ENCODE results near the gene PALS1.

DNA sequence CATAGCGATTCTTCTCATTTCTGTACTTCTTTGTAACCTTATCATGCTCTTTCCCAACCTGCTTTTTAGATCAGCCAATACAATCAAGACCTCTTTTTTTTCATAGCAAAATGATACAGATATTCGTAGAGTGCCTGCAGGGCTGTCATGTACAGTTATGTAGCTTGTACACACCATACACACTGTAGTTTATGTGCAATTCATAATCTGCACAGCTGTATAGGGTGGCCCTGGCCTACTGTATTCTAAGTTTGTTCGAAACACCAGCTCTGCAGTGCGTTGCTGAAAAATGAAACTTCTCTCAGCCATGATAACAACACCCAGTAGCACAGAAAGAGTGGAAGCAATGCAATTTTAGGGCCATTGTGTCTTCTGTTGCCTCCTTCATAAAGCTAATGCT, 15.7 kb upstream of the PALS1 start:
- TF ChIP-seq, protein P1, sequence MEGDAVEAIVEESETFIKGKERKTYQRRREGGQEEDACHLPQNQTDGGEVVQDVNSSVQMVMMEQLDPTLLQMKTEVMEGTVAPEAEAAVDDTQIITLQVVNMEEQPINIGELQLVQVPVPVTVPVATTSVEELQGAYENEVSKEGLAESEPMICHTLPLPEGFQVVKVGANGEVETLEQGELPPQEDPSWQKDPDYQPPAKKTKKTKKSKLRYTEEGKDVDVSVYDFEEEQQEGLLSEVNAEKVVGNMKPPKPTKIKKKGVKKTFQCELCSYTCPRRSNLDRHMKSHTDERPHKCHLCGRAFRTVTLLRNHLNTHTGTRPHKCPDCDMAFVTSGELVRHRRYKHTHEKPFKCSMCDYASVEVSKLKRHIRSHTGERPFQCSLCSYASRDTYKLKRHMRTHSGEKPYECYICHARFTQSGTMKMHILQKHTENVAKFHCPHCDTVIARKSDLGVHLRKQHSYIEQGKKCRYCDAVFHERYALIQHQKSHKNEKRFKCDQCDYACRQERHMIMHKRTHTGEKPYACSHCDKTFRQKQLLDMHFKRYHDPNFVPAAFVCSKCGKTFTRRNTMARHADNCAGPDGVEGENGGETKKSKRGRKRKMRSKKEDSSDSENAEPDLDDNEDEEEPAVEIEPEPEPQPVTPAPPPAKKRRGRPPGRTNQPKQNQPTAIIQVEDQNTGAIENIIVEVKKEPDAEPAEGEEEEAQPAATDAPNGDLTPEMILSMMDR (IDR thresholded peaks at IDR 0.05; ENCODE audit: poor library complexity), result no peak
- TF ChIP-seq EZH2 (IDR thresholded peaks at IDR 0.05; ENCODE audit: borderline replicate concordance) (no peak), EZH2phosphoT487 (IDR thresholded peaks at IDR 0.05; ENCODE audit: low read depth, severe bottlenecking, unreplicated experiment) (no peak)

Data from hepatocyte (in vitro differentiated cells).